Activated effector memory CD4-positive, alpha-beta T cell treated with Interleukin-2 at 50 U/mL for 16 hours (primary cell): ENCODE results near the gene GHRH.

Experiments
- DNase-seq: peaks from one replicate; pipeline ENCODE4 v3.0.0-alpha.2; 2020

Gene GHRH

DNA sequence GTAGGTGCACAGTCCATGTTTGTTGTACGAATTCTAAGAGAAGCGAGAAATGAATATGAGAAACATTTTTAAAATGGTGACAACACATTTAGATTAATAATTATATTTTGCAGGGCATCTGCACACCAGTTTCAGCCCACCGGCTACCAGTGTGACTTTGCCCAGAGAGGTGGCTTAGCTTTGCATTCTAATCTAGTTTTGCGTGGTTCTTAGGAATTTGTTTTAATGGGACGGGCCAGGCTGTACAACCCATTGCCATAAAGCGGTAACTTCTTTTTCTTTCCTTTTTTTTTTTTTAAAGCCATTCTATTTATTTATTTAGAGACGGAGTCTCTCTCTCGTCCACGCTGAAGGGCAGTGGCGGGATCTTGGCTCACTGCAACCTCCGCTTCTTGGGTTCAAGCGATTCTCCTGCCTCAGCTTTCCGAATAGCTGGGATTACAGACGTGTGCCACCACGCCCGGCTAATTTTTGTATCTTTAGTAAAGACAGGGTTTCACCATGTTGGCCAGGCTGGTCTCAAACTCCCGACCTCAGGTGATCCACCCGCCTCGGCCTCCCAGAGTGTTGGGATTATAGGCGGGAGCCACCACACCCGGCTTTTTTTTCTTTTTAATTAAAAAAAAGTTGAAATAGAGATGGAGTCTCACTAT, 28.7 kb upstream of the GHRH start:
- no peak for DNase-seq

DNA sequence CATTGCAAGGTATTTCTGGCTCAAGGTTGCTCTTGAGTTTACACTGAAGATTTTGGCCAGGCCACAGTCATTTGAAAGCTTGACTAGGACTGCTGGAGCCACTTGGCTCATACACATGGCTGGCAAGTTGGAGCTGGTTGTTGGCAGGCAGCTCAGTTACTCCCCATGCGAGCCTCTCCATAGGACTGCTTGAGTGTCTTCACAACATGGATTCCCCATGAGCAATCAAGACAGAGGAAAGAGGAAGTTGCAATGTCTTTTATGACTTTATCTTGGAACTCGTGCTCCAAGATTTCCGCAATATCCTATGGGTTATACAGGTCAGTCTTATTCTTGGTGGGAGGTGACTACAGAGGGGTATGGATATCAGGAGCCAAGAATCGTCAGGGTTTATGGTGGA, 26.5 kb upstream of the GHRH start:
- DNase-seq, result no peak

DNA sequence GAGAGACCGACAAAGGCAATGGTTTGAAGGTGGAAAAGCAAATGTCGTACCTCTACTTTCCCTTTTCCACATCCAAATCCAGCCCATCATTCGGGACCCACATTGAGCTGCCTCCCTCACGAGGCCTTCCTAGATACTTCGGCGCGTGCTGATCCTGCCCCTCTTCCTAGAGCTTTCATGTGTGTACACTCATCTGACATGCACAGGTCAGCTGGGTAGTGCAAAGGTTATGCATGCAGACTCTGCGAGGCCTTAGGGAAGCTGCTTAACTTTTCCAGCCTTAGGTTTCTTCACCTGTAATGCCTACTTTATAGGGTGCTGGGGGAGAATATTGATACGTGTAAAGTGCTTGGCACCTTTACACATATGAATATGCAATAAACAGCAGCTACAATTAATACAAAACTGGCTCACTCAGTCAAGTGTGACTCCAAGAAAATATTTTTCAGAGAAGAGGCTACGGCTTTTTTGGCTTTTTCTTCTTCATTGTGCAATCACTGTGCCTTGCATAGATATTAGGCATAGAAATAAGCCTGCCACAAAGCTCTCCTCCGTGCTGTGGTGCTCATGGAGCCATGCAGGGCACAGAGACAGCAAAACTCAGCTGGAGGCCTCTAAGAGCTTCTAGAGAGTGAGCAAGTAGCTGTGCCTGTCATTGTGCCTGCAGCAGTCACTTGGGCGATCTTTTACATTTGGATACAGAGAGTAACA, 24.2 kb upstream of the GHRH start:
- no peak for DNase-seq

DNA sequence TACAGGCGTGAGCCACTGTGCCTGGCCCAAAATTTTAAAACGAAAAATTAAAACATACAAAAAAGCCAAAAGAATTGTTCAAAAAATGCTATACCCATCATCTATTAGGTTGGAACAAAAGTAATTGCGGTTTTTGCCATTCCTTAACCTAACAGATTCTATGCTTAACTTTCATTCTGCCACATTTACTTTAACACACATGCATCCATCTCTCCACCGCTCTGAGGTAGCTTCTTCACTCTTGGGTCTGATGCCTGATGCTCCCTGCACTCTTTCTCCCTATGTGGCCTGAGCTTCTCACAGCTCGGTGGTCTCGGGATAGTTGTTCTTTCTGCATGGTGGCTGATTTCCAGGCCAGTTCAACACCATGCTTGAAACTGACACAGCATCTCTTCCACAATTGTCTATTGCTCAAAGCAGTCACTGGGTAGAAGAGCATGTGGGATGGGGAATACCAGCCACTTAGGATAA, 23.1 kb upstream of the GHRH start:
- no peak for DNase-seq

DNA sequence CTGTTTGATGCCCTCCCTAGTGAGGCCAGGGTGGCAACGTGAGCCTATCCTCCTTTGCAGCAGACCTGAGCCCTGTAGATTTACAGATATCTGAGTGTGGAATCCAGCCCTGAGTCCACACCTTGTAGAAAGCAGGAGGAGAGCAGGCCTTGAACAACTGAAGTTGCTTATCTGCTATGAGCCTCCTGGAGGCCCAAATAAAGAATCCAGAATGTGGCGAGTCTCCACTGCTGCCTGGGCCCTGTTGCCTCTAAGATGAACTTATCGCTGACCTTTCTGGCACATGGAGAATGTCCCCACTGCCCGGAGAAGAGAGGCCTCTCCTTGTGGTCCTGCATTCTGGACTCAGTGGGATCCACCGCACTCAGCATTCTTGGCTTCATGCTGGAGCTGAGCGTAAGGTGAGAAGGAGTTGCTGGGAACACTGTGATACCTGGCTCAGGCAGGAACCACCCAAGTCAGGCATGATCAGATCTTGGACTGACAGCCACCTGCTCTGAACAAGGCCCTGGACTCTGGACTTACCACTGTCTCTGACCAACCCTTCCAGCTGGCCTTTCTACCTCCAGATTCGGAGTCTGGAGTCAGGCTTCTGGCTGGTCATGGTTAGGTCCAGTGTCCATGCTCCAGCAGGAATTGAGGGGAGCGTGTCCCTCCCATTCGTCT, 22.0 kb upstream of the GHRH start:
- DNase-seq, result no peak

DNA sequence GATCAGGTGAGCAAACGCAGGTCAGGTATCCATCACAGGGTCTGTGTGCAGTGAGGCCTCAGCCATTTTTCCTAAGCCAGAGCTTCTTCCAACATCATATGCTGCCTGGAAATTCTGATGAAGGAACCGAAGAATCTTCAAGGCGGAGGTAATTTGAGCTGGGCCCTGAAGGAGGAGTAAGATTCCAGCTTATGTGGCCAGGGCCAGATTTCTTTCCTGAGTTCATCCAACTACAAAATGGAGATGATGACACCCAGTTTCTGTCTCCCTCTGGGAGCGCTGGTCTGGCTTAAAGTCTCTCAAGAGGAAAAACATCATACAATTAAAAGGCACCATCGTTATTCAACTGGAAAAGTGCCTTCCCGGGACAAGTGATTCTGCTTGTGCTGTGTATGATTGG, 20.9 kb upstream of the GHRH start:
- DNase-seq, result no peak

DNA sequence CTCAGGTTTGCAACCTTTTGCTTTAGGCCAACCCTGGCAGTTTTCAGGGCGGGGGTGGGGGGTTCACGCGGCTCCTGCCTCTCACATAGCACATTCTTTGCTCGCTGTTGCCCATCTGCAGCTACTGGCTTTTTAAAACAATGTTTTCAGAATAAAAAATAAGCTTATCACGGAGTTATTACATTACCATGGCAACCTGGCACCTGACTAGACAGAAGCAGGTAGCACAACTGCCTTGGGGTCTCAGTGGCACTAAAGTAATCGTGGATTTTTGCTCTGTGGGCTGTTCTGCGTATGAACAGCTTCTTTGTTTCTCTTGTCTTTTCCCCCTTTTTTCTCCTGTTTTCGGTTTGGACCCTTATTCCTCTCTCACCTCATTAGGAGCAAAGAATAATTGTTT, 18.8 kb upstream of the GHRH start:
- no peak for DNase-seq

DNA sequence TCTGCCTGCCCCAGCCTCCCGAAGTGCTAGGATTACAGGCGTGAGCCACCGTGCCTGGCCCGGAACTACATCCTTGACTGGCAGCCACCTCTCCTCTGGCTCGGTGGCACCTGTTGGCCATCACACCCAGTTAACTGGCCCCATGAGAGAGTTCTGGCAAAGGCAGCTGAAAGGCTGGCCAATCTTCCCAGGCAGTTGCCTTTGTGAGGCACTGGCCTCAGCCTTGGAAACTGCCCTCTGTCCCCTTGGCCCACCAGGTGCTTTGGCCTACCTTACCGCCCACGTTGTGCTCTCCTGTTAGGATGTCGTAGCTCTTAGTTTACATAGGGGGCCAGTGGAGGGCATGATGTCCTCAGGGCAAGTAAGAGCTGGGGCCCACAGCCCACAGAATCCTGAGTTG, 18.2 kb upstream of the GHRH start:
- no peak for DNase-seq

DNA sequence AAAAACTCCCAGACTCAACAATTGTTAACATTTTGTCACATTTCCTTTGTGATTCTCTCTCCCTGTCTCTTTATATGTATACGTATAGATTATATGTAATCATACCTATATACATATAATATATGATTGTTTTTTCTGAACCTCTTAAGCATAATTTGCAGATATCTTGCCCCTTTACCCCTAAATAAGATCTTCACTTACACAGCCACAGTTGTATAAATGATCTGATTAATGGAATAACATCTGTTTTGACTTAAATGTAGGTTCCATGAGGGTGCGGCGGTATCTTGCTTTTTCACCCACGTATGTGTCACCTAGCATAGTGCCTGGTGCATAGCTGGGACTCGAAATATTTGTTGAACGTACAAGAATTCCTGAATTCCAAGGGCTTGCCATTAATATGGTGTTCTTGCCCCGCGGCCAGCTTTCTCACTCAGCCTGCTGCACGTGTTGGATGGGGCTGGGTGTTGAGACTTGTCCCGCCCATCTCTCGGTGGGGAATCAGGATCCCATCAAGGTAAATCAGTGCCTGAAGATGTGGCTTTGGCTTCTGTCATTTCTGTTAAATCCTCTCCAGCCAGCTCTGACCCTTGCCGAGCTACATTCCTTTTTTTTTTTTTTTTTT, 17.5 kb upstream of the GHRH start:
- DNase-seq, result no peak

DNA sequence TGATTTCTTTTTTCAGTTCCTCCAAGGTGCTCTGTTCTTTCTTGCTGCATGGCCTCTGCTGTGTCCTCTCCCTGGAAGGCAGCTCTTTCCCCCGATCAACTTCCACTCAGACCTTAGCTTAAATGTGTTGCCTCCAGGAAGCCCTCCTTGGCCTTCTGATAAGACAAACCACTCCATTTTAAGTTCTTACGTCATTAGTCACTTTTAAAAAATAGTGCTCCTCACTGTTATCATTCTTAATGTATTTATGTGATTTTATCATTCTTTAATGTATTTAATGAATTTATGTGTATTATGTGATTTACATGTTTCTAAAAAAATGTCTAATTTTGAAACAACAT, 15.6 kb upstream of the GHRH start:
- no peak for DNase-seq

DNA sequence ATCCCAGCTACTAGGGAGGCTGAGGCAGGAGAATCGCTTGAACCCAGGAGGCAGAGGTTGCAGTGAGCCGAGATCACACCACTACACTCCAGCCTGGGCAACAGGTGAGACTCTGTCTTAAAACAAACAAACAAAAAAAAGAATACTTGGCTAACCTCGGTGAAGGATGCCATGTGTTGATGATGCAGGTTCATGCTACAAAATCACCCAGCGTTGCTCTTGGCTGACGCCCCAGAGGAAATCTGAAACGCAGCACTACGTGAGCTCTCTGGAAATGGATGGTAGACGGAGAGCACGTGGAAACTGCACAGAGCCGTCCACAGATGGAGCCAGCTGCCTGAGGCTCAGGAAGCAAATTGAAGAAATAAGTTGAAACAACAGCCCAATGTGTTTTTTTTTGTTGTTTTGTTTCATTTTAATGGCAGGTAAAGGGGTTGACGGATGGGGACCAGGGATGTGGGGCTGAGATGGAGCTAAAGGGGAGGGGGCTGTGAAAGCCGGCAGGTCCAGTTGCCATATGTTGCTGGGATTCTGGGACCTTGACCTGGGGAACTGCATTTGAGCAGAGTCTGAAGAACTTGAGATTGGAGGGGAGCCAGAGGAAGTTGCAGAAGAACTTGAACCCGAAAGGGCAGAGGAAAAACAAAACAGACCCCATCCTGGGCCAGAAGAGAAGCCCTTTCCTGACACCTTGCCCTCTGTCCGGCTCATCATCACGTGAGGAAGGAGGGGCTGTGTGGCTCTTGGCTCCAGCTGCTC, 15.1 kb upstream of the GHRH start:
- DNase-seq, result no peak

DNA sequence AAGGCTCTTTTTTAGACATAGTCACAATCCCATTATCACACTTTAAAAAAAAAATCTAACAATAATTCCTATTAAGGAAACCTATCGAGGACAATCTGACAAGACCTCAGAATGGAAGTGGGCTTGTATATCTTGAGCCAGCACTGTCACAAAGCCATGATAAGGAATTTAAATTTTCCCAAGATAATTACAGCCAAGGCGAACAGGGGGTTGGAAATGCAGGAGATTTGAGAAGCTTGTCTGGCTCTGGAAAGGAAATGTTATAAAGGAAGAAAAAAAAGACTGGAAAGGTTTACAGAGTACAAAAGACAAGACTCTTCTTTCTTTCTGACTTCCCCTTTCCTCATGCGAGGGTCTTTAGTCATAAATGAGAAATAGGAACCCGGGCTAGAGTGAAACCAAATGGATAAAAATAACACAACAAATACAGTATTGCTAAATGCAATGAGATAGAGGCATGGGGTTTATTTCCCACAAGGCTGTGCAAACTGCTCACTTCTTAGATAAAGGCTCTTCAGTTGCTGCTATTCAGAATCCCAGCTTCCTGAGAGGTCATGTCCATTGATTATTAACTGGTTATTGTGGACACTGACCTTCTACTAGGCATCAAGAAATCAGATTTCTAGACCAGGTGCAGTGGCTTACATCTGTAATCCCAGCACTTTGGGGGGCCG, 13.4 kb upstream of the GHRH start:
- no peak for DNase-seq

DNA sequence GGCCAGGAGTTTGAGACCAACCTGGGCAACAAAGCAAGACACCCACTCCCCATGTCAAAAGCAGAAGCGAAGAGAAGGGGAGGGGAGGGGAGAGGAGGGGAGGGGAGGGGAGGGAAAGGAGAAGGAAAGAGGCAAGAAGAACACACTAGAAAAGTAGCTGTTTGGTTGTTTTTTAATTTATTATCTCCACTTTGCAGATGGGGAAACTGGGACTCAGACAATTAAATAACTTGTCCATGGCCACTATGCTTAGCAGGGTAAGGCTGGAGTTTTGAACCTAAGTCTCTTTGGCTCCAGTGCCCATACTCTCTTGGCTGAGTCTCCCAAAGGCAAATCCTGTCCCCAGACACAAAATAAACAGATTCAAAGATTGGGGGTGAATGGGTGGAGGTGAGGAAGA, 12.4 kb upstream of the GHRH start:
- DNase-seq, result no peak

DNA sequence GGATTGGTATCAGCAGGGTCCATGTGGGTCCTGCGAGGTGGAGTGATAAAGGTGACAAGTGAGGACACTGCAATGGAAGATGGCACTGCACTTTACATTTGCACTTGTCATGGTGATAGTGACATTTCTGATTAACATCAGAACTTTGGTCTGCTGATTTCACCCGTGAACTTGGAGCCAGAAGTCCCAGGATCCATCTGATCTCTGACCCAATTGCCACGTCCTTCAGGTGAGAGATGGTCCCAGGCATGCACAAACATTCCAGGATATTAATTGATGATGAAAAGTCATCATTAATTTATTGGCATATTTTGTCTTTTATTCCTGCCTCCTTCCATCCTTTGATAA, 9.8 kb upstream of the GHRH start:
- no peak for DNase-seq

DNA sequence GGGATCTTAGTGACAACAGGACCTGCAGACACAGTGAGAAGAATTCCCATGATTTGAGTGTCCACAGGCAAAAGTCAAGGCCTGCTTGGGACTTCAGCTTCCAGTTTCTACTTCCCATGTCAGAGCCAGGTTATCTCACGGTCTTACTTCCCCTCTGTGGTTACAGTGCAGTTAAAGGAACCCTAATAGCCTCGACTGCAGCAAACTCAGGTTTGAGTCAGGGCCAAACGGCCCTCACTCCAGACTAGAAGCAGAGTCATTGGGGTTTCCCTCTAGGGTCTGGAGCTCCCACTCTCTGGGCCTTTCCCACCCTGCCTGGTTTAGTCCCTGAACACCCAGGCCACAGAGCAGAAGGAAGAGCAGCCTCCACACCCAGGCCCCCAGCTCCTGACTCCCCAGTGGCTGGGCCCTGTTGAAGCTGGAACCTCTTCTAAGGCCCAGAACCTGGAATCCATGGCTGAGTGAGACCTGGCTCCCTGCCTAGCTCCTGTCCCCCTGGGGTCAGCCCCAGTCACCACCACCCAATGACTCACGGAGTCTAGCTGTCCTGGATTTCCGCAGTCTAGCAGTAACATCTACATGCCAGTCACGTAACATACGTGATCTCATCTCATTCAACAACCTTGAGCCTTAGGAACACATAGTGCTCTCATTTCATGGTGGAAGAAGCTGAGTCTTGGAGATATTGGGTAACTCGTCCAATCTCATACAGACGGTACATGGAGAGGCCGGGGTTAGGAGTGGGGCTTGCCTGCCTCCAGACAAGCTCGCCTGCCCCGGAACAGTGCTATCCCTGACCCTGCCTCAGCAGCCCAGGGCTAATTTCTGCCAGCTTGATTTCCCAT, 9.2 kb upstream of the GHRH start:
- DNase-seq, result no peak

DNA sequence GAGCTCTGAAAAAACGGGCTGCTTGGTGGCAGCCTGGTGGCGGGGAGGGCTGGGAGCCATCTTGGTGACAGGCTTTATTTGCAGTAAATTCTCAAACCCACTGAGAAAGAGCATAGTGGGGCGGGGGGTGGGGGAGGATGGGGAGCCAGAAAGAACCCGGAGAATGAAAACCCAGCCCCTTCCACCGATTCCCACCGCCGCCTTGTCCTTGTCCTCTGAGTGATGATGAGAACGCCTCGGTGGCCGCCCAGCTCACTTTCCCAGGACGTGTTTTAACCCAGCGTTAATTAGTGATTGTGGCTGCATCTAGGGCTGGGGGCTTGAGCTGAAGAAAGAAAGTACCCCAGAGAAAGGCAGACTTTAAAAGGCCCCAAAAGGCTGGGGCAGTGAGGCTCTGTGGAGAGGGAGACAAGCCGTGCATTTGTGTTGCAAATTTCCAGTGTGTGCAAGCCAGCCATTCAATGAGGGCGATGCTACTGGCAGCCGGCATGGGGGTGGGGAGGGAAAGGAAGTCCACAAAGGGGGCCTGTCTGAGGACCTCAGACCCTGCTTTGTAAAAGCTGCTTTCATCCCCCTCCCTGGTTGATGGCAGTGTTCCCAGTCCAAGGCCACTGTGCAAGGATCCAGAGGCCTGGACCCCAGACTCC, 6.2 kb upstream of the GHRH start:
- no peak for DNase-seq

DNA sequence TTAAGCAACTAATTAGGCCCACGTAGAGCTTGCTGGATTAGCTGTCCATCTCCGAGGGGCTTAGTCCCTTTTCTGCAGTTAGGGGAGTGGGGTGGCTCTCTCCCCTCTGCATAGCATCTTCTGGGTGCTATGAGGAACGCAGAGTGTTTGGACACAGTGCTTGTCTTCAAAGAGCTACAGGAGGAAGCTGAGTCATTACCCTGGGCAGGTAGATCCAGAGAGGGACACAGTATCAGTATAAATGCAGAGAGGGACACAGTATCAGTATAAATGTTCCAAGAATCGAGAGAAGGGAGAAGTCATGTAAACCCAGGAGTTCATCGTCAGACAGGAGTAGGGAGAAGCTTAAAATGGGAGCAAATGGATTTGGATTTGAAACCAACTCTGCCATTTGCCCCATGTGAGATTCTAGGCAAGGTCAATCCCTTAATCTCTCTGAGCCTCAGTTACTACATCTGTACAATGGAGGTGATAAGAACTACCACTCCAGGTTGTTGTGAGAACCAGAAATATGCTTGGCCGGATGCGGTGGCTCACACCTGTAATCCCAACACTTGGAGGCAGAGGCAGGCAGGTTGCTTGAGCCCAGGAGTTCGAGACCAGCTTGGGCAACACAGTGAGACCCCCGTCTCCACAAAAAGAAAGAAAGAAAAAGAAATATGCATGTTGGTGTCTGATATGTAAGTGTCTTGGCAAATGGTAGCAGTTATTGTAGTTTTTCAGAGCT, 5.5 kb upstream of the GHRH start:
- no peak for DNase-seq

DNA sequence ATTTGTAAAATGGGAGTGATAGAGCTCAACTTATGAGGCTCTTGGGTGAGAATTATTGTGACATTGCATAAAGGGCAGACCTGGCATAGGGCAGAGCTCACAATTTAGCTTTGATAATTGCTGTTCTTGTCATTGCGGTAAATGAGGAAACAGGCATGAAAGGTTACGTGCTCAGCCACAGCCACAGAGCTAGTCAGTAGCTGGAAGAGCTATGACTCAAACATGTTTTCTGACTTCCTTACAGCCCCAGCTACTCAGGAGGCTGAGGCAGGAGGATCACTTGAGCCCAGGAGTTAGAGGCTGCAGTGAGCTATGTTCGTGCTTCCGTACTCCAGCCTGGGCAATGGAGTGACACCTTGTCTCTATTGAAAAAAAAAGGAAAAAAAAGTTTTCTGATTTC, 3.5 kb upstream of the GHRH start:
- no peak for DNase-seq

DNA sequence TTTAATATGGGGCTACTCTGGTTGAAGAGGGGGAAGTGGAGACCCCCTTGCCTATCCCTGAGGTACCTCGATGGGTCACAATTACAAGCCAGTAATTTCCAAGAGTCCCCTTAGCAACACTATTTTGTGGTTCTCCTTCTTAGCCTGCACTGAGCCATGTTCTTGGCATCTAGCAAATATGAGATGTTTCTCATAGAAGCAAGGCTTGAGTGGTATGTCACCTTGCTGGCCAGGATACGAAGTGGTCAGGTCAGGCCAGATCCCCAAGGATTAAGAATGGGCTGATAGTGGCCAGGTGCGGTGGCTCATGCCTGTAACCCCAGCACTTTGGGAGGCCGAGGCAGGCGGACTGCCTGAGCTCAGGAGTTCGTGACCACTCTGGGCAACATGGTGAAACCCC, 2.1 kb upstream of the GHRH start:
- DNase-seq, result no peak

DNA sequence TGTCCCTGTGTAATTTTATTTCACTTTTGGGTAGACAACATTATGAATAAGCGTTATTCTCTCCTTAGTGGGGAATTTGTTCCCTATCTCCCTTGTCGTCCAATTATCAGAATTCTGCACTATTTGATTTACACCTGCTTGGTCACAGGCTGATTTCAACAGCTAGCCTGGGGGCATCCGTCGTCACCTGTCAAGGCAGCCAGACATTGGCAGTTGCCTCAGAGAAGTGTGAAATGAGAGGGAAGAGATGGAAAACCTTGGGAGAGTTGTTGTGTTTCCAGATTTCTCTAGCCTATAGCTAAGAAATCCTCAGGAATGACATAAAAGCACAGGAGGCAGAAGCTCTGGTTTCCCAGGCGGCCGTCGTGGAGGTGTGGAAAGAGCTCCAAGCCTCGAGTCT, 891 bp upstream of the GHRH start:
- DNase-seq, result no peak

DNA sequence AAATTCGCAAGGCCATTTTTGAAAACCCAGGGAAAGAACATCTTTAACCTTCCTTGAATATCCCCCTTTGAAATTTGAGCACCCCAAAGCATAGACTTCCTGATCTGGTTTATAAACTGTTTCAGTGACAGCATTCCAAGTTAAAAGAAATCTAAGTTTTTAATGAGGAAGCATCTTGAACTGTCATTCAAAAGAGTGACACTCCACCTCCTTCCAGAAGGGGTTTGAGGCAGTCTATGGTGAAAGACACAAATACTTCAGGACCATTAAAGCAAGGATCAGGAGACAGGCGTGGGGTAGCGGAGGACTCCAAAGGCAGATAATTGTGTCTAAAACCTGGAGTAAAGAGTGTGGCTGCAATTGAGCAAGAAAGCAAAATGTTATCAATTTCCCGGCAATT, 691 bp downstream of the GHRH start:
- DNase-seq, result no peak
